GM12874 (cell line): ENCODE data around the gene PUM2.

Experiments used
- CTCF ChIP-seq: IDR thresholded peaks from 2 replicates; pipeline ENCODE4 v1.5.1; 2011; ENCODE audit warnings: low read depth, mild to moderate bottlenecking, control low read depth, low read length, moderate library complexity; ENCODE audit not compliant: insufficient read depth

PUM2 gene

GRCh38 chr2:20267529-20267928 lies 83.1 kb downstream of the PUM2 start:
- no peak for TF ChIP-seq CTCF

GRCh38 chr2:20264629-20265028 lies 86.0 kb downstream of the PUM2 start:
- no peak for TF ChIP-seq CTCF

- TF ChIP-seq CTCF: no peak
Observed at GRCh38 chr2:20257411-20257810, 93.2 kb downstream of the PUM2 start.

- no peak for TF ChIP-seq CTCF
Observed at GRCh38 chr2:20254731-20255130, 95.9 kb downstream of the PUM2 start.

GRCh38 chr2:20250436-20250835 lies 100.2 kb downstream of the PUM2 start:
- TF ChIP-seq CTCF: no peak

GRCh38 chr2:20249170-20249569 lies 101.5 kb downstream of the PUM2 start:
- no peak for TF ChIP-seq CTCF

GRCh38 chr2:20247084-20247483 lies 103.6 kb downstream of the PUM2 start:
- TF ChIP-seq CTCF: no peak

GRCh38 chr2:20242727-20243377 lies 107.8 kb downstream of the PUM2 start:
- TF ChIP-seq CTCF: no peak
